ENCODE results near the gene SEMA6A. TPM values are rescaled to one million over a fixed set of nuclear protein-coding genes. Genes with fewer than 3 reads are reported as not detected.

Gene SEMA6A
- total RNA-seq, 5 donors from 2014 or later (not counting 1 experiment from before 2014, with no cell fraction given), result 0.79 to 0.88 (median 0.79) TPM; not detected in 2

- Histone ChIP-seq H3K9me3 (no peaks in the 10 kb centered on the region), H3K36me3 (ENCODE audit: control insufficient read depth in 2 of 2, extremely low read depth in 1 of 2, insufficient read depth in 1 of 2, low read length in 1 of 2) (no peaks in the 10 kb centered on the region), H3K4me3 (ENCODE audit: control insufficient read depth in 1 of 2, extremely low read depth in 1 of 2, low read length in 1 of 2) (no peak overlapping the region), H3K27me3 (replicated peaks in 1 of 2; ENCODE audit: control insufficient read depth in 2 of 2, extremely low read depth in 1 of 2, insufficient read depth in 2 of 2, low read length in 1 of 2) (no peaks in the 10 kb centered on the region), H3K4me1 (ENCODE audit: control insufficient read depth in 1 of 2, extremely low read depth in 1 of 2, insufficient read depth in 2 of 2, low read length in 2 of 2) (peaks cover 0 to 3% of the 10 kb centered on the region in 2 experiments), H3K27ac (ENCODE audit: low read length) (no peak overlapping the region)
- WGBS (ENCODE audit: insufficient coverage), result no CpG with 5 or more reads among the region's 1 CpG
- CTCF ChIA-PET, result interaction anchor here in 1 of 2 donors (0.7 kb wide), 1 partner anchor 100 kb away, joined by 3 read pairs; no protein-coding TSS in a partner anchor
- ATAC-seq (replicated peaks in 1 of 4) (no peak), DNase-seq (no peak)
- POLR2A ChIA-PET, result no interaction called here
- H3K27ac Mint-ChIP-seq, result no peak overlapping the region
- H3K36me3 Mint-ChIP-seq, result no peaks in the 10 kb centered on the region
- no peak overlapping the region for H3K4me3 Mint-ChIP-seq
- H3K27me3 Mint-ChIP-seq, result no peaks in the 10 kb centered on the region
- H3K4me1 Mint-ChIP-seq, result peaks cover 13 to 14% (median 13%) of the 10 kb centered on the region in 3 donors
- no peaks in the 10 kb centered on the region for H3K9me3 Mint-ChIP-seq
Measured at GRCh38 chr5:116487045-116487444, 87.6 kb downstream of the SEMA6A start.

GRCh38 chr5:116486588-116486987 is 88.0 kb downstream of the SEMA6A start:
- Histone ChIP-seq H3K4me1 (ENCODE audit: control insufficient read depth in 1 of 2, extremely low read depth in 1 of 2, insufficient read depth in 2 of 2, low read length in 2 of 2) (no peaks in the 10 kb centered on the region), H3K36me3 (ENCODE audit: control insufficient read depth in 2 of 2, extremely low read depth in 1 of 2, insufficient read depth in 1 of 2, low read length in 1 of 2) (no peaks in the 10 kb centered on the region), H3K9me3 (no peaks in the 10 kb centered on the region), H3K27me3 (replicated peaks in 1 of 2; ENCODE audit: control insufficient read depth in 2 of 2, extremely low read depth in 1 of 2, insufficient read depth in 2 of 2, low read length in 1 of 2) (no peaks in the 10 kb centered on the region), H3K4me3 (ENCODE audit: control insufficient read depth in 1 of 2, extremely low read depth in 1 of 2, low read length in 1 of 2) (no peak overlapping the region), H3K27ac (ENCODE audit: low read length) (no peak overlapping the region)
- no peak for ATAC-seq (replicated peaks in 1 of 4)
- Mint-ChIP-seq H3K4me1 (peaks cover 8 to 9% (median 8%) of the 10 kb centered on the region in 3 donors), H3K27me3 (no peaks in the 10 kb centered on the region), H3K9me3 (no peaks in the 10 kb centered on the region), H3K27ac (no peak overlapping the region), H3K4me3 (no peak overlapping the region), H3K36me3 (no peaks in the 10 kb centered on the region)
- POLR2A ChIA-PET, result no interaction called here
- WGBS (ENCODE audit: insufficient coverage), result no CpG with 5 or more reads among the region's 8 CpGs
- no peak for DNase-seq
- CTCF ChIA-PET, result no interaction called here

- POLR2A ChIA-PET, result no interaction called here
- no peaks in the 10 kb centered on the region for H3K4me1 ChIP-seq (ENCODE audit: control insufficient read depth in 1 of 2, extremely low read depth in 1 of 2, insufficient read depth in 2 of 2, low read length in 2 of 2)
- no peak for ATAC-seq (replicated peaks in 1 of 4)
- no peak overlapping the region for H3K4me3 ChIP-seq (ENCODE audit: control insufficient read depth in 1 of 2, extremely low read depth in 1 of 2, low read length in 1 of 2)
- no peaks in the 10 kb centered on the region for H3K36me3 ChIP-seq (ENCODE audit: control insufficient read depth in 2 of 2, extremely low read depth in 1 of 2, insufficient read depth in 1 of 2, low read length in 1 of 2)
- no peaks in the 10 kb centered on the region for H3K4me1 Mint-ChIP-seq
- H3K4me3 Mint-ChIP-seq, result no peak overlapping the region
- H3K27ac ChIP-seq (ENCODE audit: low read length), result no peak overlapping the region
- CTCF ChIA-PET, result no interaction called here
- peaks cover 17% of the 10 kb centered on the region for H3K36me3 Mint-ChIP-seq
- no peak for DNase-seq
- H3K9me3 Mint-ChIP-seq, result no peaks in the 10 kb centered on the region
- 100% methylated on average over 3 of the region's 4 CpGs for WGBS (ENCODE audit: insufficient coverage)
- H3K27ac Mint-ChIP-seq, result no peak overlapping the region
- no peaks in the 10 kb centered on the region for H3K9me3 ChIP-seq
- H3K27me3 ChIP-seq (replicated peaks in 1 of 2; ENCODE audit: control insufficient read depth in 2 of 2, extremely low read depth in 1 of 2, insufficient read depth in 2 of 2, low read length in 1 of 2), result no peaks in the 10 kb centered on the region
- H3K27me3 Mint-ChIP-seq, result no peaks in the 10 kb centered on the region
Measured at GRCh38 chr5:116484645-116485044, 90.0 kb downstream of the SEMA6A start.

GRCh38 chr5:116482394-116482793 is 92.2 kb downstream of the SEMA6A start:
- H3K4me3 ChIP-seq (ENCODE audit: control insufficient read depth in 1 of 2, extremely low read depth in 1 of 2, low read length in 1 of 2), result no peak overlapping the region
- H3K36me3 ChIP-seq (ENCODE audit: control insufficient read depth in 2 of 2, extremely low read depth in 1 of 2, insufficient read depth in 1 of 2, low read length in 1 of 2), result no peaks in the 10 kb centered on the region
- ATAC-seq (replicated peaks in 1 of 4), result no peak
- no peaks in the 10 kb centered on the region for H3K9me3 ChIP-seq
- no peak for DNase-seq
- ChIA-PET POLR2A (no interaction called here), CTCF (no interaction called here)
- 60% methylated on average over 1 of the region's 1 CpG for WGBS (ENCODE audit: insufficient coverage)
- Mint-ChIP-seq H3K36me3 (peaks cover 28% of the 10 kb centered on the region), H3K9me3 (peaks cover 0 to 8% (median 1%) of the 10 kb centered on the region in 3 donors), H3K27me3 (no peaks in the 10 kb centered on the region), H3K4me1 (no peaks in the 10 kb centered on the region), H3K27ac (no peak overlapping the region), H3K4me3 (no peak overlapping the region)
- no peaks in the 10 kb centered on the region for H3K4me1 ChIP-seq (ENCODE audit: control insufficient read depth in 1 of 2, extremely low read depth in 1 of 2, insufficient read depth in 2 of 2, low read length in 2 of 2)
- H3K27ac ChIP-seq (ENCODE audit: low read length), result no peak overlapping the region
- H3K27me3 ChIP-seq (replicated peaks in 1 of 2; ENCODE audit: control insufficient read depth in 2 of 2, extremely low read depth in 1 of 2, insufficient read depth in 2 of 2, low read length in 1 of 2), result no peaks in the 10 kb centered on the region

GRCh38 chr5:116480894-116481510 is 93.6 kb downstream of the SEMA6A start:
- POLR2A ChIA-PET, result no interaction called here
- H3K4me1 ChIP-seq (ENCODE audit: control insufficient read depth in 1 of 2, extremely low read depth in 1 of 2, insufficient read depth in 2 of 2, low read length in 2 of 2), result no peaks in the 10 kb centered on the region
- Mint-ChIP-seq H3K4me1 (no peaks in the 10 kb centered on the region), H3K4me3 (no peak overlapping the region), H3K27ac (no peak overlapping the region), H3K36me3 (peaks cover 37% of the 10 kb centered on the region), H3K27me3 (no peaks in the 10 kb centered on the region), H3K9me3 (peaks cover 8 to 12% (median 11%) of the 10 kb centered on the region in 3 donors)
- DNase-seq (no peak), ATAC-seq (replicated peaks in 1 of 4) (no peak)
- H3K9me3 ChIP-seq, result no peaks in the 10 kb centered on the region
- CTCF ChIA-PET, result no interaction called here
- no peaks in the 10 kb centered on the region for H3K36me3 ChIP-seq (ENCODE audit: control insufficient read depth in 2 of 2, extremely low read depth in 1 of 2, insufficient read depth in 1 of 2, low read length in 1 of 2)
- no peak overlapping the region for H3K27ac ChIP-seq (ENCODE audit: low read length)
- H3K4me3 ChIP-seq (ENCODE audit: control insufficient read depth in 1 of 2, extremely low read depth in 1 of 2, low read length in 1 of 2), result no peak overlapping the region
- no peaks in the 10 kb centered on the region for H3K27me3 ChIP-seq (replicated peaks in 1 of 2; ENCODE audit: control insufficient read depth in 2 of 2, extremely low read depth in 1 of 2, insufficient read depth in 2 of 2, low read length in 1 of 2)
- 75% methylated on average over 2 of the region's 5 CpGs for WGBS (ENCODE audit: insufficient coverage)

- Mint-ChIP-seq H3K4me1 (no peaks in the 10 kb centered on the region), H3K4me3 (no peak overlapping the region), H3K27ac (no peak overlapping the region), H3K36me3 (peaks cover 43% of the 10 kb centered on the region), H3K9me3 (peaks cover 15 to 18% (median 17%) of the 10 kb centered on the region in 3 donors), H3K27me3 (no peaks in the 10 kb centered on the region)
- ATAC-seq (replicated peaks in 1 of 4) (no peak), DNase-seq (no peak)
- Histone ChIP-seq H3K27me3 (replicated peaks in 1 of 2; ENCODE audit: control insufficient read depth in 2 of 2, extremely low read depth in 1 of 2, insufficient read depth in 2 of 2, low read length in 1 of 2) (no peaks in the 10 kb centered on the region), H3K36me3 (ENCODE audit: control insufficient read depth in 2 of 2, extremely low read depth in 1 of 2, insufficient read depth in 1 of 2, low read length in 1 of 2) (no peaks in the 10 kb centered on the region), H3K4me3 (ENCODE audit: control insufficient read depth in 1 of 2, extremely low read depth in 1 of 2, low read length in 1 of 2) (no peak overlapping the region), H3K27ac (ENCODE audit: low read length) (no peak overlapping the region), H3K9me3 (no peaks in the 10 kb centered on the region), H3K4me1 (ENCODE audit: control insufficient read depth in 1 of 2, extremely low read depth in 1 of 2, insufficient read depth in 2 of 2, low read length in 2 of 2) (no peaks in the 10 kb centered on the region)
- POLR2A ChIA-PET, result no interaction called here
- WGBS (ENCODE audit: insufficient coverage), result 74% methylated on average over 4 of the region's 7 CpGs
- CTCF ChIA-PET, result no interaction called here
Measured at GRCh38 chr5:116479776-116480675, 94.6 kb downstream of the SEMA6A start.
